H1 (cell line): Measurements from ENCODE around the gene RBFOX1.

ENCODE experiments used
- BACH1 ChIP-seq: IDR thresholded peaks from 2 replicates; pipeline ENCODE4 v1.6.1; 2012; ENCODE audit warnings: low read length, improper control_type of control experiment
- CBX8 ChIP-seq: fragments of 300-800, 300-1000 bp; sonication (generic); IDR thresholded peaks from 2 replicates; pipeline ENCODE4 v1.7.1; 2016; ENCODE audit warnings: low read depth, low read length, borderline replicate concordance
- CEBPB ChIP-seq: IDR thresholded peaks from 2 replicates; pipeline ENCODE4 v1.6.1; 2012; ENCODE audit warnings: low read depth, low read length
- CTBP2 ChIP-seq: IDR thresholded peaks from 2 replicates; pipeline ENCODE4 v1.7.0; 2011; ENCODE audit warnings: borderline replicate concordance, mild to moderate bottlenecking, moderate library complexity, mixed read lengths, low read length; ENCODE audit not compliant: insufficient read depth, insufficient read length
- FOSL1 ChIP-seq: IDR thresholded peaks from 2 replicates; pipeline ENCODE4 v1.6.1; 2011; ENCODE audit warnings: mild to moderate bottlenecking, low read depth, low read length, moderate library complexity; ENCODE audit not compliant: insufficient read depth
- KDM5A ChIP-seq: fragments of 200-600 bp; IDR thresholded peaks from 2 replicates; pipeline ENCODE4 v1.7.1; 2012; ENCODE audit warnings: mild to moderate bottlenecking, low read length, inconsistent platforms, mixed read lengths
- POLR2A ChIP-seq, 2 experiments: IDR thresholded peaks; 1 replicate in 1 of 2; 2 replicates in 1 of 2; pipeline ENCODE4 v1.6.1; 2011; ENCODE audit warnings: low read depth in 2 of 2, low read length in 2 of 2, mild to moderate bottlenecking in 2 of 2; ENCODE audit errors: control extremely low read depth in 1 of 2
- POLR2AphosphoS5 ChIP-seq: IDR thresholded peaks from 2 replicates; pipeline ENCODE4 v1.6.1; 2011; ENCODE audit warnings: low read depth, low read length
- RAD21 ChIP-seq, 2 experiments: IDR thresholded peaks in 1 of 2; conservative IDR thresholded peaks in 1 of 2; 2 replicates each; pipeline ENCODE4 v1.6.1; 2011; ENCODE audit warnings: low read depth in 2 of 2, low read length in 2 of 2, improper control_type of control experiment in 1 of 2, inconsistent platforms in 1 of 2, mild to moderate bottlenecking in 1 of 2, moderate library complexity in 1 of 2
- RFX5 ChIP-seq: IDR thresholded peaks from 2 replicates; pipeline ENCODE4 v1.6.1; 2011; ENCODE audit warnings: low read depth, low read length, improper control_type of control experiment, borderline replicate concordance
- SIN3A ChIP-seq, 2 experiments: IDR thresholded peaks in 1 of 2; conservative IDR thresholded peaks in 1 of 2; 2 replicates each; pipeline ENCODE4 v1.6.1; 2011 to 2012; ENCODE audit warnings: low read length in 2 of 2, improper control_type of control experiment in 1 of 2, low read depth in 1 of 2, mild to moderate bottlenecking in 1 of 2
- SP1 ChIP-seq: IDR thresholded peaks from 2 replicates; pipeline ENCODE4 v1.6.1; 2011; ENCODE audit warnings: low read depth, low read length
- SP2 ChIP-seq: IDR thresholded peaks from 2 replicates; pipeline ENCODE4 v1.6.1; 2012; ENCODE audit warnings: mild to moderate bottlenecking, low read length, inconsistent platforms
- TF ChIP-seq, protein P1 (sequence below), 3 experiments: IDR thresholded peaks; 1 replicate in 2 of 3; 2 replicates in 1 of 3; pipeline versions ENCODE4 v1.5.1 to v1.6.1; 2011; ENCODE audit warnings: low read length in 3 of 3, mild to moderate bottlenecking in 3 of 3, inconsistent platforms in 2 of 3, low read depth in 1 of 3, moderate library complexity in 1 of 3; ENCODE audit not compliant: insufficient read depth in 1 of 3; ENCODE audit errors: control extremely low read depth in 1 of 3

DNA sequence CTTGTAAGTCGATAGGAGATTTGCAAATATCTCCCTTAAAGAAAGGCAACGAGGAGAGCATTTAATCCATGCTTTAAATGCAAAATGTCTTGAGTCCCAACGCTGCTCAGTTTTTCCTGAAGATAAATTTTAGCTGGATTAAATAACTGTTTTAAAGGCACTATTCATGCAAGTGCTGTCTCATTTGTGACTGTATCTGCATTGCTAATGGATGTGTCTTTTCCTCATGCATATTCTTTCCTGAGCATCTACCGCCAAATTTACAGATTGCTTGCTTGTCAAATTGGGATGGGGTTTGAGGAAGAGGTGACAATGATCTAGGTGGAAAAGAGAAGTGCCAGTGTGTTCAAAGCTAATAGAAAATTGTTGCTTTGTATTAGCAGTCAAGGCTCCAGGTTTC is 106.9 kb downstream of the RBFOX1 start:
- no peak for TF ChIP-seq POLR2A (IDR thresholded peaks at IDR 0.05; ENCODE audit: control extremely low read depth in 1 of 2, low read depth in 2 of 2, low read length in 2 of 2)
- TF ChIP-seq, protein P1, sequence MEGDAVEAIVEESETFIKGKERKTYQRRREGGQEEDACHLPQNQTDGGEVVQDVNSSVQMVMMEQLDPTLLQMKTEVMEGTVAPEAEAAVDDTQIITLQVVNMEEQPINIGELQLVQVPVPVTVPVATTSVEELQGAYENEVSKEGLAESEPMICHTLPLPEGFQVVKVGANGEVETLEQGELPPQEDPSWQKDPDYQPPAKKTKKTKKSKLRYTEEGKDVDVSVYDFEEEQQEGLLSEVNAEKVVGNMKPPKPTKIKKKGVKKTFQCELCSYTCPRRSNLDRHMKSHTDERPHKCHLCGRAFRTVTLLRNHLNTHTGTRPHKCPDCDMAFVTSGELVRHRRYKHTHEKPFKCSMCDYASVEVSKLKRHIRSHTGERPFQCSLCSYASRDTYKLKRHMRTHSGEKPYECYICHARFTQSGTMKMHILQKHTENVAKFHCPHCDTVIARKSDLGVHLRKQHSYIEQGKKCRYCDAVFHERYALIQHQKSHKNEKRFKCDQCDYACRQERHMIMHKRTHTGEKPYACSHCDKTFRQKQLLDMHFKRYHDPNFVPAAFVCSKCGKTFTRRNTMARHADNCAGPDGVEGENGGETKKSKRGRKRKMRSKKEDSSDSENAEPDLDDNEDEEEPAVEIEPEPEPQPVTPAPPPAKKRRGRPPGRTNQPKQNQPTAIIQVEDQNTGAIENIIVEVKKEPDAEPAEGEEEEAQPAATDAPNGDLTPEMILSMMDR (IDR thresholded peaks at IDR 0.05; ENCODE audit: control extremely low read depth in 1 of 3, insufficient read depth in 1 of 3, low read depth in 1 of 3, low read length in 3 of 3): no peak
- TF ChIP-seq FOSL1: no peak
- no peak for TF ChIP-seq CTBP2
- no peak for TF ChIP-seq CEBPB
- no peak for TF ChIP-seq SP2
- no peak for TF ChIP-seq RAD21 (IDR thresholded peaks at IDR 0.05 in 1 of 2, conservative IDR thresholded peaks at IDR 0.05 in 1 of 2; ENCODE audit: low read depth in 2 of 2, low read length in 2 of 2)
- TF ChIP-seq BACH1: no peak
- no peak for TF ChIP-seq RFX5
- no peak for TF ChIP-seq SIN3A (conservative IDR thresholded peaks at IDR 0.05 in 1 of 2, IDR thresholded peaks at IDR 0.05 in 1 of 2; ENCODE audit: low read depth in 1 of 2, low read length in 2 of 2)
- no peak for TF ChIP-seq POLR2AphosphoS5
- TF ChIP-seq SP1: no peak
- TF ChIP-seq CBX8: no peak
- TF ChIP-seq KDM5A: no peak
